ENCODE measurements around the gene MACROD2.

- no peak for TF ChIP-seq CTCF (conservative IDR thresholded peaks at IDR 0.05 in 1 of 2, IDR thresholded peaks at IDR 0.05 in 1 of 2; ENCODE audit: extremely low read depth in 1 of 2, insufficient read depth in 1 of 2, low read depth in 1 of 2, low read length in 2 of 2)
- TF ChIP-seq EZH2 (IDR thresholded peaks at IDR 0.05; ENCODE audit: borderline replicate concordance, low read length), result no peak
Measured at GRCh38 chr20:14609328-14610221, 614.3 kb downstream of the MACROD2 start.

Measured in mammary epithelial cell (primary cell).